Neuronal stem cell (in vitro differentiated cells): Measurements from ENCODE around the gene CYP27B1.

Experiments used
- DNase-seq: peaks from one replicate; pipeline ENCODE4 v3.0.0-alpha.2; 2013; ENCODE audit warnings: low spot score
- H2AFZ ChIP-seq: one replicate; pipeline ENCODE4 v1.6.1; 2013; ENCODE audit warnings: mild to moderate bottlenecking, low read length, inconsistent platforms
- H2AK5ac ChIP-seq: 2 replicates; pipeline ENCODE4 v1.6.1; 2013; ENCODE audit warnings: low read depth, mild to moderate bottlenecking, inconsistent platforms, low read length, moderate library complexity, mixed read lengths
- H2BK120ac ChIP-seq: 2 replicates; pipeline ENCODE4 v1.6.1; 2013; ENCODE audit warnings: low read depth, mild to moderate bottlenecking, inconsistent platforms, low read length, moderate library complexity, mixed read lengths
- H2BK12ac ChIP-seq: one replicate; pipeline ENCODE4 v1.6.1; 2013; ENCODE audit warnings: low read length, inconsistent platforms
- H2BK15ac ChIP-seq: 2 replicates; pipeline ENCODE4 v1.6.1; 2013; ENCODE audit warnings: mild to moderate bottlenecking, low read length, inconsistent platforms, mixed read lengths
- H2BK5ac ChIP-seq: one replicate; pipeline ENCODE4 v1.6.1; 2013; ENCODE audit warnings: inconsistent platforms, mild to moderate bottlenecking, low read length, moderate library complexity
- H3K14ac ChIP-seq: one replicate; pipeline ENCODE4 v1.6.1; 2013; ENCODE audit warnings: low read length, inconsistent platforms
- H3K18ac ChIP-seq: 2 replicates; pipeline ENCODE4 v1.6.1; 2013; ENCODE audit warnings: low read length, inconsistent platforms
- H3K23ac ChIP-seq: 2 replicates; pipeline ENCODE4 v1.6.1; 2013; ENCODE audit warnings: low read depth, mild to moderate bottlenecking, mixed read lengths, low read length, inconsistent platforms; ENCODE audit not compliant: poor library complexity
- H3K27ac ChIP-seq: replicated peaks from 3 replicates; pipeline ENCODE4 v1.5.1; 2013; ENCODE audit warnings: low read length, inconsistent platforms
- H3K27me3 ChIP-seq, 3 experiments: 2 replicates each; pipeline ENCODE4 v1.6.1; 2013; ENCODE audit warnings: low read length in 3 of 3, mild to moderate bottlenecking in 2 of 3, inconsistent platforms in 1 of 3, low read depth in 1 of 3, mixed read lengths in 1 of 3, moderate library complexity in 1 of 3; ENCODE audit not compliant: control insufficient read depth in 3 of 3, insufficient read depth in 3 of 3
- H3K36me3 ChIP-seq, 2 donors: replicated peaks in 1 of 2; 2 replicates each; pipeline ENCODE4 v1.6.1; 2013; ENCODE audit warnings: low read length in 2 of 2; ENCODE audit not compliant: control insufficient read depth in 2 of 2, insufficient read depth in 2 of 2
- H3K4ac ChIP-seq: 2 replicates; pipeline ENCODE4 v1.6.1; 2013; ENCODE audit warnings: inconsistent platforms, mild to moderate bottlenecking, low read length, moderate library complexity
- H3K4me1 ChIP-seq, 2 donors: 1 replicate in 1 of 2; 2 replicates in 1 of 2; pipeline ENCODE4 v1.6.1; 2013; ENCODE audit warnings: low read length in 2 of 2, low read depth in 1 of 2; ENCODE audit not compliant: control insufficient read depth in 2 of 2, insufficient read depth in 1 of 2
- H3K4me2 ChIP-seq: one replicate; pipeline ENCODE4 v1.6.1; 2013; ENCODE audit warnings: mild to moderate bottlenecking, low read length, inconsistent platforms; ENCODE audit not compliant: insufficient read depth, poor library complexity, severe bottlenecking
- H3K4me3 ChIP-seq, 2 donors: 2 replicates each; pipeline ENCODE4 v1.5.1; 2013; ENCODE audit warnings: low read length in 2 of 2, mild to moderate bottlenecking in 2 of 2, inconsistent platforms in 1 of 2, moderate library complexity in 1 of 2
- H3K79me1 ChIP-seq: one replicate; pipeline ENCODE4 v1.6.1; 2013; ENCODE audit warnings: low read depth, mild to moderate bottlenecking, inconsistent platforms, low read length, moderate library complexity
- H3K9ac ChIP-seq: one replicate; pipeline ENCODE4 v1.6.1; 2013; ENCODE audit warnings: mild to moderate bottlenecking, low read depth, low read length, inconsistent platforms; ENCODE audit not compliant: poor library complexity
- H3K9me3 ChIP-seq, 2 donors: replicated peaks in 1 of 2; 2 replicates each; pipeline versions ENCODE3 to v1.6.1; 2013; ENCODE audit warnings: low read length in 2 of 2, mild to moderate bottlenecking in 2 of 2, inconsistent platforms in 1 of 2, low read depth in 1 of 2, mixed read lengths in 1 of 2, moderate library complexity in 1 of 2; ENCODE audit not compliant: control insufficient read depth in 2 of 2, insufficient read depth in 1 of 2
- H4K8ac ChIP-seq: one replicate; pipeline ENCODE4 v1.6.1; 2013; ENCODE audit warnings: low read depth, mild to moderate bottlenecking, inconsistent platforms, low read length, moderate library complexity
- H4K91ac ChIP-seq: one replicate; pipeline ENCODE4 v1.6.1; 2013; ENCODE audit warnings: low read length, low read depth, mild to moderate bottlenecking, inconsistent platforms; ENCODE audit not compliant: poor library complexity
- WGBS, 2 donors: extraction: QIAGEN DNeasy Blood & Tissue Kit; methylation state at CpG; one replicate each; pipeline ENCODE4 v1.1.7; 2013; ENCODE audit warnings: missing lambda C conversion rate in 2 of 2, mixed read lengths in 1 of 2; ENCODE audit not compliant: insufficient read length in 2 of 2, insufficient replicate concordance in 1 of 2; ENCODE audit errors: extremely low coverage in 2 of 2; 5-methylcytosine and 5-hydroxymethylcytosine counted together

Gene CYP27B1

DNA sequence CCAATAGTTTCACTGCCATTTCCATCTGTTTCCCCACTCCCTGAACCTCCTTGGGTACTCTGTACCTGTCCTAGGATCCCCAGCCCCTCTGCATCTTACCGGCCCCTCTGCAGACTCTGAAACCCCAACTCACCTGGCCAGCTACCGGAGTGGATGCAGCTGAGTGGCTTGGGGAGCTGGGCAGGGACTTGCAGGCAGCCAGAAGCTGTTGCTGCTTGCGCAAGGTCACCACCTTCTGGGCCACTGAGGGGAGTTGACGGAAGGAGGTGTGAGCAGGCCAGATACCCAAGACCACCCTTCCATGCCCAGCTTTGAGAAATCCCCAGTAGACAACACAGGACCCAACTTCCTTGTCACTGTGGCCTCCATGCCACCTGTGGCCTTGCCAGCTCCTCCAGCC is 34.6 kb downstream of the CYP27B1 start:
- H2AFZ ChIP-seq, result no peak overlapping the region
- H3K4me1 ChIP-seq, result peaks cover 10 to 14% of the 10 kb centered on the region in 2 donors
- peaks cover 3 to 94% (median 21%) of the 10 kb centered on the region in 3 experiments for H3K27me3 ChIP-seq
- H3K9ac ChIP-seq, result no peak overlapping the region
- no peak overlapping the region for H4K8ac ChIP-seq
- H3K4ac ChIP-seq, result no peak overlapping the region
- H2BK5ac ChIP-seq, result no peak overlapping the region
- H3K9me3 ChIP-seq, result peaks cover 0 to 4% of the 10 kb centered on the region in 2 donors
- no peak overlapping the region for H2BK120ac ChIP-seq
- no peak for DNase-seq
- H4K91ac ChIP-seq, result no peak overlapping the region
- WGBS, 2 donors, result no CpG with 5 or more reads among the region's 4 CpGs
- no peak overlapping the region for H3K18ac ChIP-seq
- no peak overlapping the region for H2BK15ac ChIP-seq
- no peak overlapping the region for H3K4me3 ChIP-seq
- H2AK5ac ChIP-seq, result no peak overlapping the region
- H3K14ac ChIP-seq, result no peak overlapping the region
- H3K23ac ChIP-seq, result no peak overlapping the region
- H3K36me3 ChIP-seq, result peaks cover 0 to 54% of the 10 kb centered on the region in 2 donors
- no peaks in the 10 kb centered on the region for H3K79me1 ChIP-seq
- H3K27ac ChIP-seq, result no peak overlapping the region
- no peak overlapping the region for H3K4me2 ChIP-seq
- no peak overlapping the region for H2BK12ac ChIP-seq

DNA sequence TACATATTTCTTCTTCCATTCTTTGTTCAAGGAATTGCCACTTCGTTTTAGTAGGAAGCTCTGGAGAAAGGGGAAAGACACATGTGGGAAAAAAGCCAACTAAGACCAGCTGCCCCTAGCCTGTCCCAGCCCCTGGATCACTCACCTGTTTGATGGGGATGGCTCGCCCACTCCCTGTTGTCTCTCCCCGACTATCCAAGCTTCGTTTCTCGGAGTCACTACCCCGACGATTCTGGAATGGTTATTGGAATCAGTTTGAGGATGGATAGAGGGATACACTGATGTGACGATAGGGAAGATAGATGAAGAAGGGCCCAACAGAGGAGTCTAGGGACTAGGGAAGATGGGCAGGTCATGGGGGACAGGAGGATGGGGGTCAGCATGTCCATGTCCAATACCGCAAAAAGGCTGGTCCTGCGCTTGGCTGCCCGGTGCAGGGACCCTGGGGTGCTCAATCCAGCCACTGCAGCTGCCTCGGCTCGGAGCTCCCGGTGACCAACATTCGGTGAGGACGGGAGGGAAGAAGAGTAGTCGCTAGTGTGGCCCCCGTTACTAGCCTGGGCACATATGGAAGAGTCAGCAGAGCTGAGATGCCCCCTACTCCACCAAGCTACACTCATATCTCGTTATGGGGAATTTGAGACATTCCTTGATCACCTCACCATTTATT is 35.3 kb downstream of the CYP27B1 start:
- no peak overlapping the region for H2AK5ac ChIP-seq
- H3K4ac ChIP-seq, result no peak overlapping the region
- peaks cover 0 to 5% of the 10 kb centered on the region in 2 donors for H3K9me3 ChIP-seq
- no peak overlapping the region for H3K4me3 ChIP-seq
- H3K23ac ChIP-seq, result no peak overlapping the region
- H4K91ac ChIP-seq, result no peak overlapping the region
- no peak overlapping the region for H4K8ac ChIP-seq
- WGBS, 2 donors, result no CpG with 5 or more reads among the region's 19 CpGs
- DNase-seq, result no peak
- H3K36me3 ChIP-seq, result peaks cover 0 to 61% of the 10 kb centered on the region in 2 donors
- H3K18ac ChIP-seq, result no peak overlapping the region
- no peak overlapping the region for H3K14ac ChIP-seq
- no peak overlapping the region for H2BK12ac ChIP-seq
- no peak overlapping the region for H3K9ac ChIP-seq
- peaks cover 11 to 12% of the 10 kb centered on the region in 2 donors for H3K4me1 ChIP-seq
- H2BK15ac ChIP-seq, result no peak overlapping the region
- no peak overlapping the region for H2BK120ac ChIP-seq
- H3K27me3 ChIP-seq, result peaks cover 0 to 94% (median 21%) of the 10 kb centered on the region in 3 experiments
- no peak overlapping the region for H3K4me2 ChIP-seq
- H3K79me1 ChIP-seq, result no peaks in the 10 kb centered on the region
- H3K27ac ChIP-seq, result no peak overlapping the region
- no peak overlapping the region for H2BK5ac ChIP-seq
- H2AFZ ChIP-seq, result no peak overlapping the region

DNA sequence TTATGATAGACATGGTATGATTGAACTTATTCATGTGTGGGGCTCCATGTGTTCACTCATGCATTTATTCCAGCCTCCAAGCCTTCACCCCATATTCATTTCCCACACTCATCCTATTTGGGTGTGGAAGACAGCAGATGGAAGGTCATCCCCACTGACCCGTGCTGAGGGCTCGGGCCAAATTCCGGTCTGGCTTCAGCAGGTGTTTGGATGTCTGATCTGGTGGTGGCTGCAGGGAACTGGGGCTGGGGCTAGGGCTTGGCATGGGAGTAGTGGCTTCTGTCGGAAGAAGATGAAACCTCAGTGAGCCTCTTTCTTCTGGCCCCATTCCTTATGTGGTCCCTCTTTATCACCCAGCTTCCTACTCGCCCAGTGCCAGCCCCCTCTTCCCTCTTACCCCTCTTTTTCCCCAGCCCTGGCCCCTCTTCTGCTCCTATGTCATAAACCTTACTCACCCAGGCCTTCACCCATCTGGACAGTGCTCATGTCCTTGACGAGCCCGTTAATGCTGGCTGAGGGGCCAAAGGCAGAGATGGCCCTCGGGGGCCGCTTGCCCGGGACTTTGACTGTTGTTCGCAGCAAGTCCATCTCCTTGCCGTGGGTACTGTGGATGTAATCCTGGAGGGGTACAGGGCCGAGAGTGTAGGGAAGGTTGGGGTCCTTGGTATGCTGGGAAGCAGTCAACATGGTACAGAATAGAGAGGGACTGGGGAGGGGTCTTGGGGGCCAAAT is 36.4 kb downstream of the CYP27B1 start:
- peaks cover 0 to 93% (median 18%) of the 10 kb centered on the region in 3 experiments for H3K27me3 ChIP-seq
- no peak overlapping the region for H3K14ac ChIP-seq
- H3K4ac ChIP-seq, result no peak overlapping the region
- no peak overlapping the region for H3K9ac ChIP-seq
- no peak overlapping the region for H3K4me2 ChIP-seq
- H4K8ac ChIP-seq, result no peak overlapping the region
- H2BK5ac ChIP-seq, result no peak overlapping the region
- peaks cover 0 to 67% of the 10 kb centered on the region in 2 donors for H3K36me3 ChIP-seq
- no peak for DNase-seq
- no peak overlapping the region for H2AK5ac ChIP-seq
- peaks cover 0 to 3% of the 10 kb centered on the region in 2 donors for H3K9me3 ChIP-seq
- WGBS, 2 donors, result no CpG with 5 or more reads among the region's 13 CpGs
- no peak overlapping the region for H2BK120ac ChIP-seq
- no peak overlapping the region for H4K91ac ChIP-seq
- no peak overlapping the region for H2BK12ac ChIP-seq
- H2AFZ ChIP-seq, result no peak overlapping the region
- H3K18ac ChIP-seq, result no peak overlapping the region
- H3K4me3 ChIP-seq, result no peak overlapping the region
- H2BK15ac ChIP-seq, result no peak overlapping the region
- H3K23ac ChIP-seq, result peak overlapping the region; percentile 53
- H3K27ac ChIP-seq, result no peak overlapping the region
- H3K4me1 ChIP-seq, result peaks cover 5 to 9% of the 10 kb centered on the region in 2 donors
- H3K79me1 ChIP-seq, result no peaks in the 10 kb centered on the region

DNA sequence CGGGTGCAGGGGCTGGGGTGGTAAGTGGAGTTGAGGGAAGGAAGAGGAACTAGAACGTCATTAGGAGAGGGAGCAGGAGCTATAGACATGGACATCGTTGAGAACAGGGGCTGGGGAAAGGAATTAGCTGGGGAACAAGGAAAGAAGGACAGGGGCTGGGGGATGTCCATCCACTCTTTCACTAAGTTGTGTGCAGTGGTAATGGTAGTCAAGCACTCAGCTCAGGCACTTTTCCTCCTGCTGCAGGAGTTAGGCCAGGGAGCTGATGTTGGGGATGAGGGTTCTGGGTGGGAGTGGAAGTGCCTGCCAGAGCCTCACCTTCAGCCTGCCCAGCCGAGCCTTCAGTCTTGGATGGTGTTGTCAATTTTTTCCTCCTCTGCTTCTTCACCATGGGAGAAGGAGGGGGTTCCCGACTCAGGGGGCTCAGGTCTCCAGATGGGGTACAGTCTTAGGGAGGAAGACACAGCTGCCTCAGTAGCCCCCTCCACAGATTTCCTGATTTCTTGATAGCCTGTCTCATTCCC is 37.5 kb downstream of the CYP27B1 start:
- no CpG with 5 or more reads among the region's 5 CpGs for WGBS, 2 donors

More for the DNA sequence above, 37.5 kb downstream of the CYP27B1 start:
- Histone ChIP-seq H2BK15ac (no peak overlapping the region), H2BK12ac (no peak overlapping the region), H3K23ac (no peak overlapping the region), H3K4me1 (peaks cover 0 to 7% of the 10 kb centered on the region in 2 donors), H3K18ac (no peak overlapping the region), H3K27me3 (peaks cover 0 to 91% (median 18%) of the 10 kb centered on the region in 3 experiments), H2BK5ac (no peak overlapping the region), H2BK120ac (no peak overlapping the region), H3K9ac (no peak overlapping the region), H3K4ac (no peak overlapping the region), H3K4me3 (no peak overlapping the region), H3K36me3 (peaks cover 0 to 67% of the 10 kb centered on the region in 2 donors), H3K79me1 (no peaks in the 10 kb centered on the region), H4K8ac (no peak overlapping the region), H2AFZ (no peak overlapping the region), H2AK5ac (no peak overlapping the region), H3K9me3 (peaks cover 0 to 3% of the 10 kb centered on the region in 2 donors), H3K4me2 (no peak overlapping the region), H3K27ac (no peak overlapping the region), H3K14ac (no peak overlapping the region), H4K91ac (no peak overlapping the region)
- no peak for DNase-seq
